Cardiac muscle cell (in vitro differentiated cells and primary cell): ENCODE results near the gene GRHL3. TPM values are rescaled to one million over a fixed set of nuclear protein-coding genes. Genes with fewer than 3 reads are reported as not detected.

Source experiments
- DNase-seq, 2 donors: peaks; one replicate each; pipeline versions ENCODE4 v3.0.0 to v3.0.0-alpha.2; 2010 to 2017; ENCODE audit warnings: low read depth in 1 of 2, low spot score in 1 of 2
- H3K27ac ChIP-seq: fragments of 200-600 bp; sonication (generic); 2 replicates; pipeline ENCODE4 v1.5.1; 2016
- H3K27me3 ChIP-seq: fragments of 200-600 bp; sonication (generic); 2 replicates; pipeline ENCODE4 v1.6.0; 2016; ENCODE audit warnings: control low read depth
- H3K36me3 ChIP-seq: fragments of 200-600 bp; sonication (generic); 2 replicates; pipeline ENCODE4 v1.5.1; 2016; ENCODE audit warnings: control low read depth
- H3K4me1 ChIP-seq: fragments of 200-600 bp; sonication (generic); 2 replicates; pipeline ENCODE4 v1.8.1; 2017; ENCODE audit warnings: low read depth, mild to moderate bottlenecking, mixed run types
- H3K4me3 ChIP-seq: fragments of 200-600 bp; sonication (generic); 2 replicates; pipeline ENCODE4 v1.5.1; 2016; ENCODE audit warnings: mild to moderate bottlenecking
- H3K9me3 ChIP-seq: fragments of 200-600 bp; sonication (generic); 2 replicates; pipeline ENCODE4 v1.5.1; 2017; ENCODE audit warnings: low read depth, mild to moderate bottlenecking, control low read depth
- CTCF ChIP-seq: IDR thresholded peaks from 2 replicates; pipeline ENCODE4 v1.5.1; 2012; ENCODE audit warnings: low read depth, mild to moderate bottlenecking, low read length
- polyA plus RNA-seq: library from polyadenylated mRNA; unstranded; fragments of >200 nt; fragmentation: Nextera tagmentation; extraction: Ambion mirVana; gene quantifications from 2 replicates; pipeline ENCODE4 v1.2.1, GENCODE V29; 2016
- total RNA-seq: library from RNA; depleted of rRNA; stranded (reverse); fragments of >200 nt; gene quantifications from 2 replicates; pipeline ENCODE4 v1.2.3, GENCODE V29; 2016

The GRHL3 gene
- total and polyA plus RNA-seq, 2 experiments from 2014 or later, result 0.54 TPM; not detected in 1

DNA sequence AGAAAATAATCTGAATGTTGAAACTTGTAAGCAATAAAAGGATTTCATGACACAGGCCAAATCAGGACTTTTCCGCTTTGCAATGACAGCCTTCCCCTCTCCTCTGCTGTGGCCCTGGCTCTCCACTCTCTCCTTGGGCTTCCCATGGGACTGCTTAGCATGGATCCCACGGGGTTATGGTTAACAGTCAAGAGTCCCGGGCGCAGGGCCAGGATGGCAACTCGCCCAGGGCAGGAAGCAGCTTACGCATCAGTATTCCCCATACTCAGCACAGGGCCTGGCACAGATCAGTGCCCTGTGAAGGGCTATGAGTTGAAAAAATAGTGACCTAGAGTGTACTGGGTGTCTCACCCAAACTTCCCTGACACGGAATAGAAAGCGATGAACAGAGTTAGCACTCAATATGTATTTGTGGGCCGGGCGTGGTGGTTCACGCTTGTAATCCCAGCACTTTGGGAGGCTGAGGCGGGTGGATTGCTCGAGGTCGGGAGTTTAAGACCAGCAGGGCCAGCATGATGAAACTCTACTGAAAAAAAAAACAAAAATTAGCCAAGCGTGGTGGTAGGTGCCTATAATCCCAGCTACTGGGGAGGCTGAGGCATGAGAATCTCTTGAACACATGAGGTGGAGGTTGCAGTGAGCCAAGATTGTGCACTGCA, 29.1 kb upstream of the GRHL3 start:
- H3K4me3 ChIP-seq, result no peak overlapping the region
- H3K4me1 ChIP-seq, result no peaks in the 10 kb centered on the region
- no peaks in the 10 kb centered on the region for H3K9me3 ChIP-seq
- no peaks in the 10 kb centered on the region for H3K36me3 ChIP-seq
- H3K27ac ChIP-seq, result no peak overlapping the region
- DNase-seq, result peak in 1 of 2 donors; percentile 98
- no peaks in the 10 kb centered on the region for H3K27me3 ChIP-seq
- no peak for TF ChIP-seq CTCF

DNA sequence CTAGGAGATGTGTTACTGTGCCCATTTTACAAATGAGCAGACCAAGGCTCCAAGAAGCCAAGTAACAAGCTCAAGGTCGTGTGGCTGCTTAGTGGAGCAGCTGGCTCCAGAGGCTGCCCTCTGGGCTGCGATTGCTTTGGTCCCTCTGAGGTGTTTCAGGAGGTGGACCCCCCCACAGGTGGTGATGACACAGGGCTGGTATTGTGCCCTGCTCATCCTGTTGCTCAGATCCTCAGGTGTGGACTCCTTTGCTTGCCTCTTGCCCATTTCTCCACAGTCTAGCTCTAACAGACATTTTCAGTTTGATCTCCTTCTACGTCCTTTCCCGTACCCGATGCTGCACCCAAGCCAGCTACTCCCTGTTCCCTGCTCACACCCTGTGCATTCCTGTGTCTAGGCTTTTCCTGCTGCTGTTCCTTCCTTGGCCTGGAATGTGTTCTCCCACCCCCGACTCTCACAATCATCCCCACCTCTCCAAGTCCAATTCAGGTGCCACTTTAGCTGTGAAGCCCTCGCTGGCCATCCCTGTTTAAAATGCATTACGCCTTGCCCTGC, 28.1 kb upstream of the GRHL3 start:
- TF ChIP-seq CTCF, result no peak
- H3K36me3 ChIP-seq, result no peaks in the 10 kb centered on the region
- H3K4me3 ChIP-seq, result no peak overlapping the region
- H3K9me3 ChIP-seq, result no peaks in the 10 kb centered on the region
- no peaks in the 10 kb centered on the region for H3K27me3 ChIP-seq
- DNase-seq, result no peak
- H3K27ac ChIP-seq, result no peak overlapping the region
- no peaks in the 10 kb centered on the region for H3K4me1 ChIP-seq

- no peak overlapping the region for H3K4me3 ChIP-seq
- H3K27me3 ChIP-seq, result no peaks in the 10 kb centered on the region
- H3K4me1 ChIP-seq, result no peaks in the 10 kb centered on the region
- no peaks in the 10 kb centered on the region for H3K36me3 ChIP-seq
- H3K9me3 ChIP-seq, result no peaks in the 10 kb centered on the region
- no peak for TF ChIP-seq CTCF
- no peak overlapping the region for H3K27ac ChIP-seq
- no peak for DNase-seq
Measured at GRCh38 chr1:24292103-24292502, 27.1 kb upstream of the GRHL3 start.

GRCh38 chr1:24292887-24293286, 26.3 kb upstream of the GRHL3 start:
- Histone ChIP-seq H3K9me3 (no peaks in the 10 kb centered on the region), H3K36me3 (no peaks in the 10 kb centered on the region), H3K27ac (no peak overlapping the region), H3K4me1 (no peaks in the 10 kb centered on the region), H3K27me3 (no peaks in the 10 kb centered on the region), H3K4me3 (no peak overlapping the region)
- DNase-seq, result no peak
- no peak for TF ChIP-seq CTCF

GRCh38 chr1:24293392-24294227, 25.5 kb upstream of the GRHL3 start:
- no peak for DNase-seq
- Histone ChIP-seq H3K27me3 (no peaks in the 10 kb centered on the region), H3K27ac (no peak overlapping the region), H3K36me3 (no peaks in the 10 kb centered on the region), H3K4me1 (no peaks in the 10 kb centered on the region), H3K4me3 (no peak overlapping the region), H3K9me3 (no peaks in the 10 kb centered on the region)
- TF ChIP-seq CTCF, result no peak
